ENCODE data around the gene SH3RF3.

The SH3RF3 gene

DNA sequence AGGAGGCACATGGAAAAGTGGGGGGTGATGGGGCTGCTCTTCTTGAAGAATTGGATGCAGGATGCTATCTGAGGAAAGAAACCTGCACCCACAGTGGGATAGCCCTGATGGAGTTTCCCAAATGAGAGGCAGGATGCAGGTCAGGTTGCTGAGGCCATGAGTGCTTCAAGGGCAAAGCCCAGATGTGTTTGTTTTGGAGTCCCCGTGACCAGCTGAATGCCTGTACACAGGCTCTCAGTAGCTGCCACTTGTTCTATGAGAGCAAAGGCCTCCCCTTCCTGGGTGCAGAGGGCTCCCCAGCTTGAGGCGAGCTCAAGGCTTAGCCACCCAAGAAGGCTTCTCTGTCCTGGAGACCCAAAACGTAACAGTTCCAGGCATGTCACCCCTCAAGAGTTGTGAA is 292.1 kb downstream of the SH3RF3 start:
- TF ChIP-seq POLR2A (IDR thresholded peaks at IDR 0.05; ENCODE audit: extremely low read depth, insufficient read length): no peak
- TF ChIP-seq MYC (IDR thresholded peaks at IDR 0.05; ENCODE audit: low read depth, low read length): no peak
- TF ChIP-seq, protein P1, sequence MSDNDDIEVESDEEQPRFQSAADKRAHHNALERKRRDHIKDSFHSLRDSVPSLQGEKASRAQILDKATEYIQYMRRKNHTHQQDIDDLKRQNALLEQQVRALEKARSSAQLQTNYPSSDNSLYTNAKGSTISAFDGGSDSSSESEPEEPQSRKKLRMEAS (IDR thresholded peaks at IDR 0.05; ENCODE audit: low read depth, low read length): no peak
- TF ChIP-seq, protein P2, sequence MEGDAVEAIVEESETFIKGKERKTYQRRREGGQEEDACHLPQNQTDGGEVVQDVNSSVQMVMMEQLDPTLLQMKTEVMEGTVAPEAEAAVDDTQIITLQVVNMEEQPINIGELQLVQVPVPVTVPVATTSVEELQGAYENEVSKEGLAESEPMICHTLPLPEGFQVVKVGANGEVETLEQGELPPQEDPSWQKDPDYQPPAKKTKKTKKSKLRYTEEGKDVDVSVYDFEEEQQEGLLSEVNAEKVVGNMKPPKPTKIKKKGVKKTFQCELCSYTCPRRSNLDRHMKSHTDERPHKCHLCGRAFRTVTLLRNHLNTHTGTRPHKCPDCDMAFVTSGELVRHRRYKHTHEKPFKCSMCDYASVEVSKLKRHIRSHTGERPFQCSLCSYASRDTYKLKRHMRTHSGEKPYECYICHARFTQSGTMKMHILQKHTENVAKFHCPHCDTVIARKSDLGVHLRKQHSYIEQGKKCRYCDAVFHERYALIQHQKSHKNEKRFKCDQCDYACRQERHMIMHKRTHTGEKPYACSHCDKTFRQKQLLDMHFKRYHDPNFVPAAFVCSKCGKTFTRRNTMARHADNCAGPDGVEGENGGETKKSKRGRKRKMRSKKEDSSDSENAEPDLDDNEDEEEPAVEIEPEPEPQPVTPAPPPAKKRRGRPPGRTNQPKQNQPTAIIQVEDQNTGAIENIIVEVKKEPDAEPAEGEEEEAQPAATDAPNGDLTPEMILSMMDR (IDR thresholded peaks at IDR 0.05; ENCODE audit: low read depth, low read length): no peak
- no peak overlapping the region for H3K4me3 ChIP-seq (ENCODE audit: low read depth, low read length)
- no peak for DNase-seq (ENCODE audit: low read depth)

DNA sequence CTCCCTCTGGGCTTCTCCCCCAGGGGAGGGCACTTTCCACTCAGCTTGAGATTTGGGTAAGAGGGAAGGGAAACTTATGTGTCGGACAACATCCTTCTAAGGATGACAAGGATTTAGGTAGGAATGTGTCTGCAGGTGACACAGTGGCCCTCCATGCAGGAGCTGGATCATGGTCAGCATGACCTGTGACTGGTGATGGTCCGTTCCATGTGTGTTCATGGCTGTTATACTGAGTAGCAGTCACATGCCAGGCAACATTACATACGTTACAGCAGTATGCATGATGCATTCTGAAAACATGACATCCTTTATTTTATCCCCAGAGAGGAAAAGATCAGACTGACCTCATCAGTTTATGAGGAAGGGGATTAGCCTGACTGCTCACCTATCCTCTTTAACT is 292.6 kb downstream of the SH3RF3 start:
- no peak for DNase-seq (ENCODE audit: low read depth)
- TF ChIP-seq POLR2A (IDR thresholded peaks at IDR 0.05; ENCODE audit: extremely low read depth, insufficient read length) (no peak), MYC (IDR thresholded peaks at IDR 0.05; ENCODE audit: low read depth, low read length) (no peak)
- TF ChIP-seq, protein P1 (IDR thresholded peaks at IDR 0.05; ENCODE audit: low read depth, low read length): no peak
- TF ChIP-seq, protein P2 (IDR thresholded peaks at IDR 0.05; ENCODE audit: low read depth, low read length): no peak

DNA sequence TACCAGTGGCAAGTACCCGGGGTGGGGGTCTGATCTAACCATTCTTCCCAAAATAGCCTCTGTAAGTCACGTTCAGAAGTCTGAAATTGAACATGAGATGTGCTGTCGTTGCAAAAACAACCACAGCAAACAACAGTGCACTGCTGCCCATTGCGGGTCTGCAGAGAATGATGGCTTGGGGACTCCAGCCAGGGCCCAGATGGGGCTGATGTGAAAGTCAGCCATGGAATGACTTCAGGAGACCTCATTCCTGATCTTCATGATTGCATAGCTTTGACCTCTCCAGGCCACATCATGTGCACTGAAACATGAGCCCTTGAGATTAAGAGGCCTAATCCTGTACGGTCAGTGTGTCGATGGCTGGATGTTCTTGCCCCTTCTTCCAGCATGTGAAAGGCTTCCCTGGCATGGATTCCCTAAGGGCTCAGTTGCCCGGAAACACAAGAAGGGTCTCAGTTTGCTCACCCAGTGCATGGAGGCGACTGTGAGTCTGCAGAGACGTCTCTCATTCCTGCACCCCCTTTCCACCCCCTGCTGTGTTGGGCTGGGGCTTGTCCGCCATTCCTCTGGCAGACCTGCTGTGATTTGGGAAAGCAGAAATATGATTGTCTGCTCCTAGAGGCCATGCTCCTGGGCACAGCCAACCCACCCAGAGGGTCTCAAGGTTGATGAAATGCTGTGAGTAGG is 293.2 kb downstream of the SH3RF3 start:
- TF ChIP-seq POLR2A (IDR thresholded peaks at IDR 0.05; ENCODE audit: extremely low read depth, insufficient read length): no peak
- TF ChIP-seq, protein P2 (IDR thresholded peaks at IDR 0.05; ENCODE audit: low read depth, low read length): no peak
- DNase-seq (ENCODE audit: low read depth): no peak

More for the DNA sequence above, 292.6 kb downstream of the SH3RF3 start:
- H3K4me3 ChIP-seq (ENCODE audit: low read depth, low read length): no peak overlapping the region

GRCh38 chr2:109422758-109423500 is 293.9 kb downstream of the SH3RF3 start:
- no peak for DNase-seq (ENCODE audit: low read depth)
- H3K4me3 ChIP-seq (ENCODE audit: low read depth, low read length): no peak overlapping the region
- TF ChIP-seq, protein P2 (IDR thresholded peaks at IDR 0.05; ENCODE audit: low read depth, low read length): no peak
- TF ChIP-seq POLR2A (IDR thresholded peaks at IDR 0.05; ENCODE audit: extremely low read depth, insufficient read length) (no peak), MYC (IDR thresholded peaks at IDR 0.05; ENCODE audit: low read depth, low read length) (no peak)
- TF ChIP-seq, protein P1 (IDR thresholded peaks at IDR 0.05; ENCODE audit: low read depth, low read length): no peak

More for the DNA sequence above, 293.2 kb downstream of the SH3RF3 start:
- no peak overlapping the region for H3K4me3 ChIP-seq (ENCODE audit: low read depth, low read length)

GRCh38 chr2:109423556-109424359 is 294.8 kb downstream of the SH3RF3 start:
- TF ChIP-seq, protein P1 (IDR thresholded peaks at IDR 0.05; ENCODE audit: low read depth, low read length): no peak
- no peak for TF ChIP-seq MYC (IDR thresholded peaks at IDR 0.05; ENCODE audit: low read depth, low read length)
- TF ChIP-seq, protein P2 (IDR thresholded peaks at IDR 0.05; ENCODE audit: low read depth, low read length): no peak
- TF ChIP-seq POLR2A (IDR thresholded peaks at IDR 0.05; ENCODE audit: extremely low read depth, insufficient read length): no peak

More at GRCh38 chr2:109423556-109424359, 294.8 kb downstream of the SH3RF3 start:
- no peak overlapping the region for H3K4me3 ChIP-seq (ENCODE audit: low read depth, low read length)
- no peak for DNase-seq (ENCODE audit: low read depth)

Measured in NB4 (cell line).